H9 (cell line): ENCODE measurements around the gene CD81. TPM values are rescaled to one million over a fixed set of nuclear protein-coding genes. Genes with fewer than 3 reads are reported as not detected.

Source experiments
- DNase-seq: peaks from one replicate; pipeline ENCODE4 v3.0.0-alpha.2; 2017
- H2AFZ ChIP-seq: one replicate; pipeline ENCODE4 v1.6.1; 2013; ENCODE audit warnings: mild to moderate bottlenecking, low read length, control low read depth, moderate library complexity
- H2AK5ac ChIP-seq: 2 replicates; pipeline ENCODE4 v1.6.1; 2013; ENCODE audit warnings: low read length, control low read depth, mixed read lengths; ENCODE audit not compliant: insufficient read length
- H2BK120ac ChIP-seq: one replicate; pipeline ENCODE4 v1.6.1; 2013; ENCODE audit warnings: low read depth, mild to moderate bottlenecking, low read length, control low read depth, inconsistent platforms; ENCODE audit not compliant: poor library complexity, severe bottlenecking
- H2BK12ac ChIP-seq: 2 replicates; pipeline ENCODE4 v1.6.1; 2013; ENCODE audit warnings: low read length, control low read depth, mixed read lengths, low read depth; ENCODE audit not compliant: insufficient read length
- H2BK15ac ChIP-seq: 2 replicates; pipeline ENCODE4 v1.6.1; 2013; ENCODE audit warnings: low read depth, low read length, control low read depth
- H2BK20ac ChIP-seq: one replicate; pipeline ENCODE4 v1.6.1; 2013; ENCODE audit warnings: low read depth, mild to moderate bottlenecking, low read length, control low read depth, inconsistent platforms; ENCODE audit not compliant: poor library complexity, severe bottlenecking
- H2BK5ac ChIP-seq: 2 replicates; pipeline ENCODE4 v1.6.1; 2013; ENCODE audit warnings: low read length, control low read depth, mixed read lengths; ENCODE audit not compliant: insufficient read length
- H3K14ac ChIP-seq: 2 replicates; pipeline ENCODE4 v1.6.1; 2013; ENCODE audit warnings: low read length, control low read depth; ENCODE audit not compliant: insufficient read depth
- H3K18ac ChIP-seq: 2 replicates; pipeline ENCODE4 v1.6.1; 2013; ENCODE audit warnings: low read depth, mild to moderate bottlenecking, mixed read lengths, low read length, control low read depth; ENCODE audit not compliant: insufficient read length
- H3K23ac ChIP-seq: 2 replicates; pipeline ENCODE4 v1.6.1; 2013; ENCODE audit warnings: low read length, control low read depth, mixed read lengths, low read depth; ENCODE audit not compliant: insufficient read length
- H3K23me2 ChIP-seq: 2 replicates; pipeline ENCODE4 v1.6.1; 2013; ENCODE audit warnings: low read depth, mild to moderate bottlenecking, mixed read lengths, low read length, control low read depth; ENCODE audit not compliant: insufficient read length, poor library complexity, severe bottlenecking
- H3K27ac ChIP-seq: 2 replicates; pipeline ENCODE4 v1.5.1; 2013; ENCODE audit warnings: low read length, control low read depth, mixed read lengths, low read depth; ENCODE audit not compliant: insufficient read length
- H3K27me3 ChIP-seq: 2 replicates; pipeline ENCODE4 v1.6.1; 2013; ENCODE audit warnings: low read length, control low read depth, inconsistent platforms; ENCODE audit not compliant: insufficient read depth
- H3K4ac ChIP-seq: 2 replicates; pipeline ENCODE4 v1.6.1; 2013; ENCODE audit warnings: low read depth, mild to moderate bottlenecking, control low read depth, inconsistent platforms, low read length, moderate library complexity
- H3K4me1 ChIP-seq: 2 replicates; pipeline ENCODE4 v1.6.1; 2013; ENCODE audit warnings: low read length, control low read depth, inconsistent platforms; ENCODE audit not compliant: insufficient read depth
- H3K4me2 ChIP-seq: 2 replicates; pipeline ENCODE4 v1.6.1; 2013; ENCODE audit warnings: low read length, control low read depth, mixed read lengths; ENCODE audit not compliant: insufficient read length, insufficient read depth
- H3K56ac ChIP-seq: 2 replicates; pipeline ENCODE4 v1.6.1; 2013; ENCODE audit warnings: low read depth, mild to moderate bottlenecking, mixed read lengths, low read length, control low read depth; ENCODE audit not compliant: insufficient read length
- H3K79me1 ChIP-seq: 2 replicates; pipeline ENCODE4 v1.6.1; 2013; ENCODE audit warnings: low read depth, mild to moderate bottlenecking, moderate library complexity, low read length, control low read depth, inconsistent platforms; ENCODE audit not compliant: insufficient read depth, poor library complexity, severe bottlenecking
- H3K79me2 ChIP-seq: 2 replicates; pipeline ENCODE4 v1.6.1; 2013; ENCODE audit warnings: low read length, control low read depth, inconsistent platforms; ENCODE audit not compliant: insufficient read depth
- H3K9ac ChIP-seq: 2 replicates; pipeline ENCODE4 v1.6.1; 2013; ENCODE audit warnings: low read length, control low read depth, mixed read lengths; ENCODE audit not compliant: insufficient read length; ENCODE audit errors: extremely low read depth
- H3K9me3 ChIP-seq: one replicate; pipeline ENCODE4 v1.6.1; 2013; ENCODE audit warnings: low read depth, low read length, inconsistent platforms; ENCODE audit not compliant: control insufficient read depth
- H3T11ph ChIP-seq: one replicate; pipeline ENCODE4 v1.6.1; 2013; ENCODE audit warnings: mild to moderate bottlenecking, low read length, control low read depth, inconsistent platforms
- H4K20me1 ChIP-seq: one replicate; pipeline ENCODE4 v1.6.1; 2013; ENCODE audit not compliant: control insufficient read depth, insufficient read length, insufficient read depth
- H4K5ac ChIP-seq: 2 replicates; pipeline ENCODE4 v1.6.1; 2013; ENCODE audit warnings: low read depth, mild to moderate bottlenecking, mixed read lengths, low read length, control low read depth; ENCODE audit not compliant: insufficient read length
- H4K8ac ChIP-seq: replicated peaks from 2 replicates; pipeline ENCODE4 v1.6.1; 2013; ENCODE audit warnings: low read length, control low read depth, mixed read lengths, low read depth; ENCODE audit not compliant: insufficient read length
- H4K91ac ChIP-seq: 2 replicates; pipeline ENCODE4 v1.6.1; 2013; ENCODE audit warnings: low read depth, mild to moderate bottlenecking, moderate library complexity, mixed read lengths, low read length, control low read depth; ENCODE audit not compliant: insufficient read length
- H3K27ac Mint-ChIP-seq, 3 experiments: 2 replicates in 2 of 3; 3 replicates in 1 of 3; pipeline ENCODE4 v1.8.0; 2020 to 2021; ENCODE audit warnings: mixed read lengths in 3 of 3, mild to moderate bottlenecking in 1 of 3, moderate library complexity in 1 of 3
- H3K27me3 Mint-ChIP-seq: 2 replicates; pipeline ENCODE4 v1.8.0; 2021; ENCODE audit warnings: low read depth, mild to moderate bottlenecking, moderate library complexity, mixed read lengths
- H3K36me3 Mint-ChIP-seq, 3 experiments: 2 replicates in 2 of 3; 3 replicates in 1 of 3; pipeline ENCODE4 v1.8.0; 2020 to 2021; ENCODE audit warnings: low read depth in 3 of 3, mixed read lengths in 3 of 3; ENCODE audit not compliant: insufficient read depth in 1 of 3
- H3K4me1 Mint-ChIP-seq, 2 experiments: 2 replicates each; pipeline ENCODE4 v1.8.0; 2020; ENCODE audit warnings: mixed read lengths in 2 of 2
- H3K4me3 Mint-ChIP-seq, 2 experiments: 2 replicates in 1 of 2; 3 replicates in 1 of 2; pipeline ENCODE4 v1.8.0; 2020 to 2021; ENCODE audit warnings: mild to moderate bottlenecking in 2 of 2, mixed read lengths in 2 of 2, moderate library complexity in 1 of 2
- H3K9me3 Mint-ChIP-seq, 2 experiments: 2 replicates in 1 of 2; 3 replicates in 1 of 2; pipeline ENCODE4 v1.8.0; 2020; ENCODE audit warnings: mild to moderate bottlenecking in 2 of 2, mixed read lengths in 2 of 2, moderate library complexity in 1 of 2
- CTCF ChIP-seq: fragments of 200-600 bp; sonication (generic); conservative IDR thresholded peaks from 3 replicates; pipeline ENCODE4 v1.8.0; 2021; ENCODE audit warnings: antibody characterized with exemption, mild to moderate bottlenecking
- whole genome bisulfite sequencing: extraction: QIAGEN DNeasy Blood & Tissue Kit; methylation state at CpG from one replicate; pipeline ENCODE4 v1.1.7; 2013; ENCODE audit warnings: missing lambda C conversion rate, low lambda C conversion rate, mixed read lengths; ENCODE audit not compliant: insufficient read length; ENCODE audit errors: extremely low coverage; 5-methylcytosine and 5-hydroxymethylcytosine counted together
- total RNA-seq: library from RNA; stranded (reverse); gene quantifications from 2 replicates; pipeline ENCODE4 v1.2.1, GENCODE V29; 2021

Gene CD81
- total RNA-seq, 1 experiment from 2014 or later = 246 TPM

- no peak for TF ChIP-seq CTCF
- no peaks in the 10 kb centered on the region for H3K27me3 Mint-ChIP-seq
- H3K4me2 ChIP-seq = no peak overlapping the region
- H3K4me3 Mint-ChIP-seq = no peak overlapping the region
- no peak for DNase-seq
- no peak overlapping the region for H4K5ac ChIP-seq
- H4K8ac ChIP-seq = no peak overlapping the region
- H3K4me1 ChIP-seq = no peaks in the 10 kb centered on the region; the same call in 1 of the 2 replicates
- no peak overlapping the region for H2BK15ac ChIP-seq
- no peak overlapping the region for H4K91ac ChIP-seq
- H3K9ac ChIP-seq = no peak overlapping the region
- peaks cover 1 to 16% (median 11%) of the 10 kb centered on the region in 3 experiments; a peak in 6 of 7 replicates for H3K36me3 Mint-ChIP-seq
- H2BK120ac ChIP-seq = no peak overlapping the region
- H2AK5ac ChIP-seq = no peak overlapping the region
- H3K23ac ChIP-seq = no peak overlapping the region
- H3T11ph ChIP-seq = no peak overlapping the region
- no peak overlapping the region for H3K56ac ChIP-seq
- no peak overlapping the region for H2BK20ac ChIP-seq
- H3K27me3 ChIP-seq = no peaks in the 10 kb centered on the region
- no peak overlapping the region for H2BK5ac ChIP-seq
- no peak overlapping the region for H2AFZ ChIP-seq
- WGBS = no CpG with 5 or more reads among the region's 9 CpGs
- peaks cover 8% of the 10 kb centered on the region for H3K79me1 ChIP-seq
- no peak overlapping the region for H2BK12ac ChIP-seq
- no peak overlapping the region for H3K18ac ChIP-seq
- no peaks in the 10 kb centered on the region for H3K9me3 Mint-ChIP-seq
- no peak overlapping the region for H3K27ac Mint-ChIP-seq
- H3K4ac ChIP-seq = no peak overlapping the region
- peaks cover 8% of the 10 kb centered on the region for H4K20me1 ChIP-seq
- H3K23me2 ChIP-seq = no peaks in the 10 kb centered on the region
- no peaks in the 10 kb centered on the region for H3K9me3 ChIP-seq
- no peak overlapping the region for H3K27ac ChIP-seq
- no peak overlapping the region for H3K14ac ChIP-seq
- H3K4me1 Mint-ChIP-seq = peaks cover 19 to 30% of the 10 kb centered on the region in 2 experiments
- H3K79me2 ChIP-seq = peaks cover 30% of the 10 kb centered on the region; the same call in 1 of the 2 replicates
Observed at GRCh38 chr11:2386591-2386990, 9.5 kb downstream of the CD81 start.
